Tibial artery (tissue), 4 donors: ENCODE results near the gene ZNF691.
"Not testable (repeated sequence)": the region's sequence is repeated elsewhere in the genome, so short reads cannot be mapped to it uniquely, and the experiment has no call there.

ENCODE experiments used
- DNase-seq, 2 donors: peaks; one replicate each; pipeline ENCODE4 v3.0.0-alpha.2; 2019
- H3K27ac ChIP-seq, 2 donors: fragments of 200-600 bp; sonication (generic) in 1 of 2; 1 replicate in 1 of 2; 2 replicates in 1 of 2; pipeline ENCODE4 v1.5.1; 2018 to 2019; ENCODE audit warnings: mild to moderate bottlenecking in 1 of 2
- H3K27me3 ChIP-seq, 2 donors: fragments of 200-600 bp; sonication (generic) in 1 of 2; one replicate each; pipeline versions ENCODE4 v1.5.1 to v1.6.0; 2016 to 2019
- H3K36me3 ChIP-seq, 3 donors: fragments of 200-600 bp; sonication (generic) in 2 of 3; one replicate each; pipeline ENCODE4 v1.5.1; 2016 to 2019; ENCODE audit warnings: mild to moderate bottlenecking in 2 of 3
- H3K4me1 ChIP-seq, 4 donors: fragments of 200-600 bp; sonication (generic) in 2 of 4; 1 replicate in 3 of 4; 2 replicates in 1 of 4; pipeline ENCODE4 v1.5.1; 2016 to 2019
- H3K4me3 ChIP-seq, 2 donors: fragments of 200-600 bp; sonication (generic) in 1 of 2; 1 replicate in 1 of 2; 2 replicates in 1 of 2; pipeline ENCODE4 v1.5.1; 2018 to 2019; ENCODE audit warnings: mild to moderate bottlenecking in 2 of 2
- H3K9me3 ChIP-seq, 3 donors: fragments of 200-600 bp; sonication (generic) in 1 of 3; one replicate each; pipeline ENCODE4 v1.5.1; 2016 to 2019
- intact Hi-C: fragments of 100-400 bp; cut with DNase I; formaldehyde crosslinking; loops from one replicate; pipeline ENCODE4 v1.15.0; 2023; ENCODE audit warnings: low total_unique reads
- TF ChIP-seq, protein P1 (sequence below), 2 experiments: fragments of 200-600 bp in 1 of 2; fragments of 450-650 bp in 1 of 2; IDR thresholded peaks; one replicate each; pipeline ENCODE4 v1.5.1; 2017 to 2019; ENCODE audit warnings: antibody characterized with exemption in 2 of 2, mild to moderate bottlenecking in 1 of 2, moderate library complexity in 1 of 2

Gene ZNF691

DNA sequence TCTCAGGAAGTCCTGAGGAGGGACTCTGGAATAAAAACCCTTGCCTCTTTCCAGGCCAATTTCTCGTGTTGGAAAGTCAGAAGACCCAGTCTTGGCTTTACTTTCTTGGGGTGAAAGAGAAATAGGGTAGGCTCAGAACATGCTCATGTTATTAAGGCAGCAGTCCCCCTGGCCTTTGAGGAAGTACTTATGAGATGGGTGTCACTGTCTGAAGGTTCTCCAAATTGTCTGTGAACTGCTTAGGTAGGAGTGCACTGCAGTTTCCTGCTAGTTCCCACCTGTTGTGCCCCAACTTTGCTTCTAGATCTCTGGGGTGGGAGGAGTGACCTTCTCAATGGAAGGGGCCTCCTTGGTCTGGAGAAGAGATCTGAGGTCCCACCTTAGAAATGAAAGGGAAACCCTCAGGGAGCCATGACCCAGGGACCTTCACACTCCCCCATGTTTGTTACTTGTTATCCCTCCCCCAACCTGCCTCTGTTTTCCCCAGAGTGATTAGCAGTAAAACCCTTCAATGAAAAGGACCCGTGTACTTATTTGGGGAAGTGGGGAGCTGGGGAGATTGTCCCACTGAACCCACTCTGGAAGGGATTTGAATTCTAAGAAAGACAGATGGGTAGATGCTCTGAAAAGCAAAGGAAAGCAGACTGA, 5.7 kb downstream of the ZNF691 start:
- TF ChIP-seq, protein P1, sequence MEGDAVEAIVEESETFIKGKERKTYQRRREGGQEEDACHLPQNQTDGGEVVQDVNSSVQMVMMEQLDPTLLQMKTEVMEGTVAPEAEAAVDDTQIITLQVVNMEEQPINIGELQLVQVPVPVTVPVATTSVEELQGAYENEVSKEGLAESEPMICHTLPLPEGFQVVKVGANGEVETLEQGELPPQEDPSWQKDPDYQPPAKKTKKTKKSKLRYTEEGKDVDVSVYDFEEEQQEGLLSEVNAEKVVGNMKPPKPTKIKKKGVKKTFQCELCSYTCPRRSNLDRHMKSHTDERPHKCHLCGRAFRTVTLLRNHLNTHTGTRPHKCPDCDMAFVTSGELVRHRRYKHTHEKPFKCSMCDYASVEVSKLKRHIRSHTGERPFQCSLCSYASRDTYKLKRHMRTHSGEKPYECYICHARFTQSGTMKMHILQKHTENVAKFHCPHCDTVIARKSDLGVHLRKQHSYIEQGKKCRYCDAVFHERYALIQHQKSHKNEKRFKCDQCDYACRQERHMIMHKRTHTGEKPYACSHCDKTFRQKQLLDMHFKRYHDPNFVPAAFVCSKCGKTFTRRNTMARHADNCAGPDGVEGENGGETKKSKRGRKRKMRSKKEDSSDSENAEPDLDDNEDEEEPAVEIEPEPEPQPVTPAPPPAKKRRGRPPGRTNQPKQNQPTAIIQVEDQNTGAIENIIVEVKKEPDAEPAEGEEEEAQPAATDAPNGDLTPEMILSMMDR (IDR thresholded peaks at IDR 0.05): no peak
- no peak for DNase-seq
- Histone ChIP-seq H3K4me3 (no peak overlapping the region), H3K27me3 (no peaks in the 10 kb centered on the region), H3K4me1 (peaks cover 0 to 13% (median 7%) of the 10 kb centered on the region in 4 donors), H3K36me3 (peaks cover 22 to 31% (median 28%) of the 10 kb centered on the region in 3 donors), H3K27ac (no peak overlapping the region), H3K9me3 (peaks cover 0 to 8% (median 0%) of the 10 kb centered on the region in 3 donors)
- intact Hi-C loops: no loop called here

DNA sequence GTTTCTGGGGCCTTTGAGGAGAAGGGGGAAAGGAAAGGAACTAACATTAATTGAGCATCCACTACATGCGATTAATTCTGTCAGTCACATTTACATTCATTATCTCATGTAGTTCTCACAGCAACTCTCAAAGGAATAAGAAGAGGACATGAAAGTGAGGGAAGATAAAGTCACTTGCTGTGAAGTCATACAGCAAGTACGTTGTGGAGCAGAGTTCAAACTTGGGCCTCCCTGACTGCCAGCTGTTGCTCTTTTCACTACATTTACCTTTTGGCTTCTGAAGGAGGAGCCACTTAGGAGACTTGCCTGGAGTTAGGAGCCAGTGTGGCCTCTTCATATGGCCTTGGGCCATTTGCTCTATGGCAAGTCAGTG, 6.2 kb downstream of the ZNF691 start:
- peaks cover 0 to 8% (median 3%) of the 10 kb centered on the region in 4 donors for H3K4me1 ChIP-seq
- no peak overlapping the region for H3K4me3 ChIP-seq
- H3K9me3 ChIP-seq: peaks cover 0 to 8% (median 0%) of the 10 kb centered on the region in 3 donors
- no peak overlapping the region for H3K27ac ChIP-seq
- no peaks in the 10 kb centered on the region for H3K27me3 ChIP-seq
- intact Hi-C loops: no loop called here
- DNase-seq: no peak
- TF ChIP-seq, protein P1 (IDR thresholded peaks at IDR 0.05): no peak
- H3K36me3 ChIP-seq: peaks cover 22 to 31% (median 28%) of the 10 kb centered on the region in 3 donors

DNA sequence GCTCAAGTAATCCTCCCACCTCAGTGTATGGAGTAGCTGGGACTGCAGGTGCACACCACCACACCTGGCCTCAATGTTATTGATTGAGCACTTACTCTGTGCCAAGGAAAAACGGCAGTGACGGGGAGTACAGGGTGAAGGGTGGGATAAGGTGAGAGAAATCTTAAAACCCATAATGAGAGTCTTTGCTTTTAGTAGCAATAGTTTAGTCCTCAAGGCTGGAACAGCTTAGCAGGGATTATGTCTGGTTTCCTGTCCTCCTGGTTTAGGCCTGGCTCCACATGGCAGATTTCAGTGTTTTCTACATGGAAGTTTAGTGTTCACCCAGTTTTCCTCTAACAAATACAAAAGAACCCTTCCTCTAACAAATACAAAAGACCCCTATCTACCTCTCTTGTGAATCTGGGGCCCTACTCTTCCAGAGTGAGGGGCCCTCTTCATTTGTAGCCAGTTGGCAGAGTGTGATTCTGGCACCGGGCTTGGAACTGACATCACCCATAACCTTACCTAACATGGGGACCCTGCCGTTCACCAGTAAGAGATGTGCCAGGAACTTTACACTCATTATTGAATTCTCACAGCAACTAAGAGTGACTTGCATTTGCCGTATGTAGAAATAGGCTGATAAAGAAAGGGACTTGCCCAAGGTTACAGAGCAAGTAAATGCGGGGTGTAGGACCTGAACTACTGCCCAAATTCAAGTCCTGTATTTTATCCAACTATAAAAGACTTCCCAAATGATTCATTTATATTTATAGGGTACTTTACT, 6.9 kb downstream of the ZNF691 start:
- DNase-seq: no peak
- intact Hi-C loops: no loop called here
- Histone ChIP-seq H3K27ac (no peak overlapping the region), H3K4me3 (no peak overlapping the region), H3K27me3 (no peaks in the 10 kb centered on the region), H3K9me3 (peaks cover 0 to 8% (median 0%) of the 10 kb centered on the region in 3 donors), H3K36me3 (peaks cover 22 to 31% (median 28%) of the 10 kb centered on the region in 3 donors), H3K4me1 (peaks cover 0 to under 1% (median 0%) of the 10 kb centered on the region in 4 donors)
- TF ChIP-seq, protein P1 (IDR thresholded peaks at IDR 0.05): no peak

DNA sequence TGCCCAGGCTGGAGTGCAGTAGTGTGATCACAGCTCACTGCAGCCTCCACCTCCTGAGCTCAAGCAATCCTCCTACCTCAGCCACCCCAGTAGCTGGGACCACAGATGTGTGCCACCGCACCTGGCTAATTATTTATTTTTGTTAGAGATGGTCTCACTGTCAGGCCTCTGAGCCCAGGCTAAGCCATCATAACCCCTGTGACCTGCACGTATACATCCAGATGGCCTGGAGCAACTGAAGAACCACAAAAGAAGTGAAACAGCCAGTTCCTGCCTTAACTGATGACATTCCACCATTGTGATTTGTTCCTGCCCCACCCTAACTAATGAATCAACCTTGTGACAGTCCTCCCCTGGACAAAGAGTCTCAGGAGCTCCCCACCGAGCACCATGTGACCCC, 10.1 kb downstream of the ZNF691 start:
- DNase-seq, H3K4me3 ChIP-seq, H3K36me3 ChIP-seq, H3K4me1 ChIP-seq, H3K27ac ChIP-seq, intact Hi-C loops: not testable (repeated sequence)
- peaks cover 0 to 10% (median 0%) of the 10 kb centered on the region in 3 donors for H3K9me3 ChIP-seq
- peaks cover 0 to 16% of the 10 kb centered on the region in 2 donors for H3K27me3 ChIP-seq

DNA sequence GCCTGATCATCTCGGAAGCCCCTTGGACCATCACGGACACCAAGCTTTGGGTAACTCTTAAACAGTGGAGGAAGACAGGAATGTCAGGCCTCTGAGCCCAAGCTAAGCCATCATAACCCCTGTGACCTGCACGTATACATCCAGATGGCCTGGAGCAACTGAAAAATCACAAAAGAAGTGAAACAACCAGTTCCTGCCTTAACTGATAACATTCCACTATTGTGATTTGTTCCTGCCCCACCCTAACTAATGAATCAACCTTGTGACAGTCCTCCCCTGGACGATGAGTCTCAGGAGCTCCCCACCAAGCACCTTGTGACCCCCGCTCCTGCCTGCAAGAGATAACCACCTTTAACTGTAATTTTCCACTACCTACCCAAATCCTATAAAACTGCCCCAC, 13.0 kb downstream of the ZNF691 start:
- peaks cover 0 to 21% of the 10 kb centered on the region in 2 donors for H3K27me3 ChIP-seq
- H3K9me3 ChIP-seq: peaks cover 0 to 10% (median 0%) of the 10 kb centered on the region in 3 donors

DNA sequence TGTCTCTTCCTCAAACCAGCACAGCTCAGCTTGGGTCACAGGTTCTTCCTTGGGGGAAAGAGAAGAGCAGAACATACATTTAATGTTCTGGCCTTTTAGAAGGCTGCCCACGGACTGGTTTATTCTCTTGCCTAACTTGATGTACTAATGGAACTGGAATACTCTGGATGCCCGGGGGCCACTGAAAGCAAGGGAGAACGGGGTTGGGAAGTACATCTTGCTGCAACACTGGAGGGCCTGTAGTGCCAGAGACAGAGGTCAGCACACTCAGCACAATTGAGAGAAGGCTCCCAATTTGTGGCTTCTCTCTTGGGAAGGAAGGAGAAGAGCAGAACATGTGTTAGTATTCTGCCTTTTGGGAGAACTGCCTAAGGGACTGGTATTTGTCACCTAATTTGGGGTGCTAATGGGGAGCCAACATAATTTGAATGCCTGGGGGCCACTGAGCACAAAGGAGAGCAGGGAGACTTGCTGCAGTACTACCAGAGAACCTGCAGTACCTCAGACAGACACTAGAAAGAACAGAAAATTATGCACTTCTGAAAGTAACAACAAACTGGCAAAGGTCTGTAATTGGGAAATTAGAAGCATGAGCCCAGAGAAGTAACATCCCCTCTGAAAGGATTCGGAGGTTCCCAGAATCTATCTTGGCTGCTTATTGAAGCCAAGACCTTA, 14.1 kb downstream of the ZNF691 start:
- H3K27ac ChIP-seq: no peak overlapping the region
- H3K4me3 ChIP-seq: no peak overlapping the region
- no peak for DNase-seq
- intact Hi-C loops: no loop called here
- peaks cover 0 to 10% (median 0%) of the 10 kb centered on the region in 3 donors for H3K9me3 ChIP-seq
- H3K36me3 ChIP-seq: no peaks in the 10 kb centered on the region
- TF ChIP-seq, protein P1 (IDR thresholded peaks at IDR 0.05): no peak
- H3K27me3 ChIP-seq: peaks cover 0 to 21% of the 10 kb centered on the region in 2 donors
- no peaks in the 10 kb centered on the region for H3K4me1 ChIP-seq

More for the DNA sequence above, 13.0 kb downstream of the ZNF691 start:
- H3K27ac ChIP-seq, H3K4me1 ChIP-seq, H3K4me3 ChIP-seq, H3K36me3 ChIP-seq, DNase-seq, intact Hi-C loops: not testable (repeated sequence)
